PC-9 (cell line): ENCODE results near the gene SF3A1.

Experiments
- EZH2 ChIP-seq: fragments of 200-600 bp; sonication (generic); IDR thresholded peaks from 2 replicates; pipeline ENCODE4 v1.8.0; 2017; ENCODE audit warnings: antibody characterized with exemption, low read depth
- TF ChIP-seq, protein P1 (sequence below): fragments of 200-600 bp; sonication (generic); conservative IDR thresholded peaks from 2 replicates; pipeline ENCODE4 v1.6.1; 2017; ENCODE audit warnings: mixed run types, antibody characterized with exemption, mild to moderate bottlenecking, moderate library complexity

DNA sequence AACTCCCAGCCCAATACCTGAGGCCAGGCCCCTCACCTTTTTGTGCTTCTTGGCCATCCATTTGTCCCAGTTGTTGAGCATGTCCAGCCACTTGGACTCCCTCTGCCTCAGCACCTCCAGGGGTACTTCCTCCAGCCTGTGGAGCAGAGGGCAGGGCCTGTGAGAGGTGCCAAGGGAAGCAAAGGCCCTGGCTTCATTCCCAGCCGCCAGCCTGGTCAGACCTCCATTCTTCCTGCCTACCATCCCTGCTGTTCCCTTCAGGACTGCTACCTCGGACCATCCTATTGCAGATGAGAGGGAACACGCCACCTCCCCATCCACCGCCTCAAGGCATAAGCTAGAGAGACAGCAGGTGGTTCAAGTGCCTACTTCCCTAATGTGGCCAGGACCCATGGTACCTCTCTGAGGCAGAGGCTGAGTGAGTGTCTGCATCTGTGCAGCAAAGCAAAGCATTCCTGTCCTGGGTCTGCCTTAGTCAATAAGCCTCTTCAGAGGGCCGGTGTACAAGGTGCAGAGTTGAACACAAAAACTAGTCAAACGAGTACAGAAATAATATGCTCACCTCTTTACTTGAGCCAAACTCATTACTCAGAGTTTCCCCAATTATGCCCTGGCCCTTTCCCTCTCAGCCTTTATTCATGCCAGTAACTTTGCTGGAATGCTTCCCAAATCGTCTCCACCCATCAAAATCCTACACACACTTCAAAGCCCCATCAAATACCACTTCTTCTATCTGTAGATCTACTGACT is 52.0 kb downstream of the SF3A1 start:
- TF ChIP-seq, protein P1, sequence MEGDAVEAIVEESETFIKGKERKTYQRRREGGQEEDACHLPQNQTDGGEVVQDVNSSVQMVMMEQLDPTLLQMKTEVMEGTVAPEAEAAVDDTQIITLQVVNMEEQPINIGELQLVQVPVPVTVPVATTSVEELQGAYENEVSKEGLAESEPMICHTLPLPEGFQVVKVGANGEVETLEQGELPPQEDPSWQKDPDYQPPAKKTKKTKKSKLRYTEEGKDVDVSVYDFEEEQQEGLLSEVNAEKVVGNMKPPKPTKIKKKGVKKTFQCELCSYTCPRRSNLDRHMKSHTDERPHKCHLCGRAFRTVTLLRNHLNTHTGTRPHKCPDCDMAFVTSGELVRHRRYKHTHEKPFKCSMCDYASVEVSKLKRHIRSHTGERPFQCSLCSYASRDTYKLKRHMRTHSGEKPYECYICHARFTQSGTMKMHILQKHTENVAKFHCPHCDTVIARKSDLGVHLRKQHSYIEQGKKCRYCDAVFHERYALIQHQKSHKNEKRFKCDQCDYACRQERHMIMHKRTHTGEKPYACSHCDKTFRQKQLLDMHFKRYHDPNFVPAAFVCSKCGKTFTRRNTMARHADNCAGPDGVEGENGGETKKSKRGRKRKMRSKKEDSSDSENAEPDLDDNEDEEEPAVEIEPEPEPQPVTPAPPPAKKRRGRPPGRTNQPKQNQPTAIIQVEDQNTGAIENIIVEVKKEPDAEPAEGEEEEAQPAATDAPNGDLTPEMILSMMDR = no peak
- TF ChIP-seq EZH2 = no peak
